ENCODE results near the gene R3HDML.
"Not testable (repeated sequence)": the region's sequence is repeated elsewhere in the genome, so short reads cannot be mapped to it uniquely, and the experiment has no call there.

Gene R3HDML

GRCh38 chr20:44336725-44337380 is at the start of gene R3HDML:
R3HDML (plus strand) TSS chr20:44337043; CDS start chr20:44337158, 115 bp downstream.
- DNase-seq = no peak

GRCh38 chr20:44287272-44288097 is 49.4 kb upstream of the R3HDML start:
- DNase-seq = no peak

GRCh38 chr20:44288252-44288651 is 48.6 kb upstream of the R3HDML start:
- peak; percentile 22 for DNase-seq

- no peak for DNase-seq
These were observed 45.1 kb upstream of the R3HDML start for GRCh38 chr20:44291754-44292153.

- no peak for DNase-seq
These were observed 40.8 kb upstream of the R3HDML start for GRCh38 chr20:44296011-44296410.

- DNase-seq = no peak
These were observed 39.1 kb upstream of the R3HDML start for GRCh38 chr20:44297721-44298120.

- DNase-seq = not testable (repeated sequence)
These were observed 37.8 kb upstream of the R3HDML start for GRCh38 chr20:44299011-44299535.

GRCh38 chr20:44301285-44301684 is 35.6 kb upstream of the R3HDML start:
- DNase-seq = no peak

GRCh38 chr20:44302026-44302669 is 34.7 kb upstream of the R3HDML start:
- no peak for DNase-seq

GRCh38 chr20:44302736-44303135 is 34.1 kb upstream of the R3HDML start:
- DNase-seq = no peak

- DNase-seq = no peak
These were observed 32.5 kb upstream of the R3HDML start for GRCh38 chr20:44304383-44304782.

GRCh38 chr20:44306927-44307326 is 29.9 kb upstream of the R3HDML start:
- no peak for DNase-seq

- no peak for DNase-seq
These were observed 26.8 kb upstream of the R3HDML start for GRCh38 chr20:44309763-44310663.

GRCh38 chr20:44310664-44311639 is 25.9 kb upstream of the R3HDML start, which contains the start of gene FITM2:
FITM2 (minus strand) TSS chr20:44311202; CDS start chr20:44311148, 54 bp downstream.
- DNase-seq = peak; percentile 98

- DNase-seq = no peak
These were observed 22.0 kb upstream of the R3HDML start for GRCh38 chr20:44314870-44315269.

GRCh38 chr20:44319839-44320422 is 16.9 kb upstream of the R3HDML start:
- no peak for DNase-seq

- DNase-seq = no peak
These were observed 12.5 kb upstream of the R3HDML start for GRCh38 chr20:44324343-44324742.

GRCh38 chr20:44326391-44327159 is 10.3 kb upstream of the R3HDML start:
- no peak for DNase-seq

- not testable (repeated sequence) for DNase-seq
These were observed 9.1 kb upstream of the R3HDML start for GRCh38 chr20:44327748-44328147.

GRCh38 chr20:44328428-44328827 is 8.4 kb upstream of the R3HDML start:
- no peak for DNase-seq

Data from CD4-positive, alpha-beta T cell treated with Interleukin-10 for 1 hour (primary cell).